WTC11 (cell line): ENCODE data around the gene COG6.

Experiments used
- SMAD4 ChIP-seq: sonication (generic); formaldehyde crosslinking; IDR thresholded peaks from 2 replicates; pipeline ENCODE4 v1.8.0; 2022; ENCODE audit warnings: mild to moderate bottlenecking, missing genetic modification reagents
- ZNF138 ChIP-seq: sonication (generic); formaldehyde crosslinking; conservative IDR thresholded peaks from 2 replicates; pipeline ENCODE4 v1.8.1; 2022; ENCODE audit warnings: mild to moderate bottlenecking, moderate library complexity, missing genetic modification reagents
- TF ChIP-seq, protein P1 (sequence below): sonication (generic); formaldehyde crosslinking; IDR thresholded peaks from 2 replicates; pipeline ENCODE4 v1.8.1; 2023; ENCODE audit warnings: mild to moderate bottlenecking, missing genetic modification reagents, moderate library complexity

- TF ChIP-seq, protein P1, sequence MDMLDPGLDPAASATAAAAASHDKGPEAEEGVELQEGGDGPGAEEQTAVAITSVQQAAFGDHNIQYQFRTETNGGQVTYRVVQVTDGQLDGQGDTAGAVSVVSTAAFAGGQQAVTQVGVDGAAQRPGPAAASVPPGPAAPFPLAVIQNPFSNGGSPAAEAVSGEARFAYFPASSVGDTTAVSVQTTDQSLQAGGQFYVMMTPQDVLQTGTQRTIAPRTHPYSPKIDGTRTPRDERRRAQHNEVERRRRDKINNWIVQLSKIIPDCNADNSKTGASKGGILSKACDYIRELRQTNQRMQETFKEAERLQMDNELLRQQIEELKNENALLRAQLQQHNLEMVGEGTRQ (CRISPR knock-in tag) = no peak
- TF ChIP-seq SMAD4 (CRISPR knock-in tag) (no peak), ZNF138 (no peak)
These were observed 37.4 kb downstream of the COG6 start for GRCh38 chr13:39692660-39693438.
